K562 (cell line): ENCODE results near the gene SBF1. TPM values are rescaled to one million over a fixed set of nuclear protein-coding genes. Genes with fewer than 3 reads are reported as not detected.

Source experiments
- ATAC-seq: fragments of 200-7000 bp; cut with Tn5 transposase; 3 replicates; pipeline ENCODE4 v1.9.1; 2020; ENCODE audit warnings: moderate library complexity
- BruUV-seq: library from RNA; stranded (reverse); fragments of 400-500 nt; replicated peaks from 2 replicates; lab custom pipeline; 2021; lab: Mats Ljungman, UMichigan
- CTCF ChIA-PET: fragments of 300-600 bp; formaldehyde crosslinking; extraction: SDS; loops from one replicate; lab custom pipeline; 2021; ENCODE audit warnings: low intra/inter-chr PET ratio; lab: Yijun Ruan, JAX
- POLR2A ChIA-PET: fragments of 300-600, 350-650 bp; sonication (Branson Sonifier 250); formaldehyde crosslinking; extraction: SDS; loops from one replicate; lab custom pipeline; 2021; ENCODE audit warnings: antibody characterized with exemption, inconsistent platforms; lab: Yijun Ruan, JAX
- DNase-seq, 4 experiments: peaks; one replicate each; pipeline versions ENCODE4 v3.0.0 to v3.0.0-alpha.2; 2011 to 2018; ENCODE audit warnings: low spot score in 3 of 4, mixed read lengths in 3 of 4; ENCODE audit errors: extremely low read depth in 1 of 4
- FAIRE-seq: peaks from 2 replicates; lab custom pipeline; 2011; peaks lifted over from hg19 to GRCh38; lab: Jason Lieb, UNC
- H2AFZ ChIP-seq: 2 replicates; pipeline ENCODE4 v1.6.0; 2011; ENCODE audit warnings: low read depth, low read length, control low read depth, inconsistent platforms
- H3K27ac ChIP-seq: fragments of 200-600 bp; 3 replicates; pipeline ENCODE4 v1.8.0; 2011; ENCODE audit warnings: low read depth, mild to moderate bottlenecking, control low read depth, inconsistent platforms, low read length, moderate library complexity, mixed read lengths; ENCODE audit errors: extremely low read depth
- H3K27me3 ChIP-seq, 2 experiments: fragments of 300-600 bp in 1 of 2; 2 replicates in 1 of 2; 3 replicates in 1 of 2; pipeline versions ENCODE4 v1.6.0 to v1.8.0; 2011; ENCODE audit warnings: inconsistent platforms in 2 of 2, low read length in 2 of 2, mild to moderate bottlenecking in 1 of 2, mixed read lengths in 1 of 2, moderate library complexity in 1 of 2; ENCODE audit not compliant: control insufficient read depth in 2 of 2, insufficient read depth in 2 of 2
- H3K36me3 ChIP-seq: fragments of 300-600 bp; 3 replicates; pipeline ENCODE4 v1.8.0; 2011; ENCODE audit warnings: mild to moderate bottlenecking, low read length, inconsistent platforms; ENCODE audit not compliant: control insufficient read depth, insufficient read depth
- H3K4me1 ChIP-seq, 2 experiments: fragments of 200-600 bp in 1 of 2; replicated peaks in 1 of 2; 2 replicates in 1 of 2; 3 replicates in 1 of 2; pipeline versions ENCODE4 v1.5.1 to v1.8.0; 2011; ENCODE audit warnings: inconsistent platforms in 2 of 2, low read length in 2 of 2, mild to moderate bottlenecking in 1 of 2, mixed read lengths in 1 of 2, moderate library complexity in 1 of 2; ENCODE audit not compliant: control insufficient read depth in 2 of 2, insufficient read depth in 2 of 2
- H3K4me2 ChIP-seq: 2 replicates; pipeline ENCODE4 v1.6.1; 2011; ENCODE audit warnings: low read length, control low read depth, inconsistent platforms, mixed read lengths; ENCODE audit not compliant: insufficient read depth
- H3K4me3 ChIP-seq: fragments of 200-600 bp; sonication (generic), shearing (Covaris generic); 2 replicates; pipeline ENCODE4 v1.5.1; 2016; ENCODE audit warnings: control low read depth, inconsistent platforms
- H3K79me2 ChIP-seq: fragments of 200-600 bp; 3 replicates; pipeline ENCODE4 v1.8.0; 2011; ENCODE audit warnings: low read length, inconsistent platforms; ENCODE audit not compliant: control insufficient read depth, insufficient read depth
- H3K9ac ChIP-seq, 2 experiments: 2 replicates each; pipeline versions ENCODE4 v1.6.0 to v1.6.1; 2011; ENCODE audit warnings: low read depth in 2 of 2, low read length in 2 of 2, control low read depth in 1 of 2, inconsistent platforms in 1 of 2, mild to moderate bottlenecking in 1 of 2, mixed read lengths in 1 of 2; ENCODE audit not compliant: insufficient read depth in 1 of 2
- H3K9me1 ChIP-seq: one replicate; pipeline ENCODE4 v1.6.0; 2011; ENCODE audit warnings: inconsistent platforms, mild to moderate bottlenecking, low read length, moderate library complexity; ENCODE audit not compliant: control insufficient read depth, insufficient read depth
- H3K9me3 ChIP-seq: replicated peaks from 2 replicates; pipeline ENCODE4 v1.5.1; 2011; ENCODE audit warnings: low read depth, low read length, inconsistent platforms; ENCODE audit not compliant: control insufficient read depth, insufficient read depth
- H4K20me1 ChIP-seq: replicated peaks from 2 replicates; pipeline ENCODE4 v1.6.1; 2011; ENCODE audit warnings: low read length, inconsistent platforms, mixed read lengths; ENCODE audit not compliant: control insufficient read depth, insufficient read depth
- ATF2 ChIP-seq: sonication (generic); formaldehyde crosslinking; IDR thresholded peaks from 2 replicates; pipeline ENCODE4 v1.8.1; 2022; ENCODE audit warnings: missing genetic modification reagents
- HBP1 ChIP-seq: fragments of 450-650 bp; formaldehyde crosslinking; IDR thresholded peaks from 2 replicates; pipeline ENCODE4 v1.4.0; 2022; ENCODE audit warnings: missing genetic modification characterization
- NONO ChIP-seq, 2 experiments: fragments of 200-400 bp in 1 of 2; fragments of 450-650 bp in 1 of 2; formaldehyde crosslinking in 1 of 2; IDR thresholded peaks; 2 replicates each; pipeline ENCODE4 v1.6.1; 2017; ENCODE audit warnings: low read depth in 2 of 2, mild to moderate bottlenecking in 2 of 2, moderate library complexity in 2 of 2, low read length in 1 of 2
- RNF2 ChIP-seq: sonication (generic); IDR thresholded peaks from 2 replicates; pipeline ENCODE4 v1.6.1; 2016
- TAF7 ChIP-seq: fragments of 450-650 bp; IDR thresholded peaks from 2 replicates; pipeline ENCODE4 v1.6.1; 2016; ENCODE audit warnings: missing genetic modification characterization, missing compliant biosample characterization
- TSC22D4 ChIP-seq: fragments of 450-650 bp; IDR thresholded peaks from 2 replicates; pipeline ENCODE4 v1.6.1; 2016; ENCODE audit warnings: missing genetic modification characterization, missing biosample characterization, control low read depth
- ZSCAN29 ChIP-seq: fragments of 450-650 bp; IDR thresholded peaks from 2 replicates; pipeline ENCODE4 v1.6.1; 2017
- WGBS: fragments of 100-300 bp; shearing (Covaris generic); methylation state at CpG from one replicate; pipeline ENCODE4 v1.1.6; 2016; ENCODE audit warnings: low coverage, mixed read lengths; ENCODE audit not compliant: insufficient coverage; ENCODE audit errors: missing lambda C conversion rate; 5-methylcytosine and 5-hydroxymethylcytosine counted together
- in situ Hi-C: fragments of 300-500 bp; cut with MboI; formaldehyde crosslinking; loops from 4 replicates; pipeline ENCODE4 v1.15.0; 2018; ENCODE audit warnings: inconsistent platforms, mixed read lengths
- intact Hi-C: fragments of 100-400 bp; cut with micrococcal nuclease; formaldehyde crosslinking; loops from 2 replicates; pipeline ENCODE4 v1.14.2; 2022
- polyA plus RNA-seq, 8 experiments: library from polyadenylated mRNA; depleted of rRNA in 4 of 8; stranded (reverse) in 5 of 8; unstranded in 3 of 8; fragments of >200 nt; fragmentation: Nextera tagmentation in 2 of 8; fragmentation: Illumina TruSeq in 1 of 8; extraction: Ambion mirVana in 2 of 8; extraction: Trizol in 1 of 8; gene quantifications; 2 replicates each; pipeline versions ENCODE4 v1.2.1 to v1.2.3, GENCODE V29; 2011 to 2014; ENCODE audit warnings: inconsistent platforms in 1 of 8, missing spikeins in 1 of 8
- total RNA-seq, 7 experiments: library from RNA; depleted of rRNA in 6 of 7; stranded (reverse); fragments of >200 nt in 6 of 7; fragmentation: Illumina TruSeq in 2 of 7; extraction: Trizol in 2 of 7; gene quantifications; 2 replicates each; pipeline versions ENCODE4 v1.2.1 to v1.2.3, GENCODE V29; 2011 to 2021; ENCODE audit warnings: low replicate concordance in 1 of 7

SBF1 gene
- total and polyA plus RNA-seq, 9 of the 15 experiments (the other 6 are each of a cell fraction or from before 2014, with no cell fraction given) = 0.44 to 50.4 (median 11.4) TPM

GRCh38 chr22:50420015-50420414 is 54.8 kb downstream of the SBF1 start:
- no peaks in the 10 kb centered on the region for H3K27me3 ChIP-seq
- TF ChIP-seq NONO (IDR thresholded peaks at IDR 0.05; ENCODE audit: low read depth in 2 of 2, low read length in 1 of 2) (no peak), RNF2 (no peak), TAF7 (no peak), HBP1 (CRISPR knock-in tag) (no peak), ATF2 (CRISPR knock-in tag) (no peak), TSC22D4 (tag) (no peak), ZSCAN29 (no peak)
- H3K4me2 ChIP-seq = no peak overlapping the region
- FAIRE-seq = no peak
- no peaks in the 10 kb centered on the region; the same call in 1 of the 2 replicates for H4K20me1 ChIP-seq
- H2AFZ ChIP-seq = no peak overlapping the region
- ATAC-seq = no peak
- H3K9ac ChIP-seq = no peak overlapping the region; a peak in 1 of 4 replicates
- WGBS = 90% methylated on average over 7 of the region's 10 CpGs
- H3K9me3 ChIP-seq = no peaks in the 10 kb centered on the region
- H3K9me1 ChIP-seq = no peaks in the 10 kb centered on the region
- H3K4me1 ChIP-seq = peaks cover 0 to 6% of the 10 kb centered on the region in 2 experiments; a peak in 2 of 5 replicates
- no peak for DNase-seq
- H3K79me2 ChIP-seq = no peaks in the 10 kb centered on the region
- H3K27ac ChIP-seq = no peak overlapping the region
- CTCF ChIA-PET = no interaction called here
- POLR2A ChIA-PET = interaction anchor here (0.6 kb wide), 1 partner anchor 9 kb away, joined by 4 read pairs; no protein-coding TSS in a partner anchor
- H3K4me3 ChIP-seq = no peak overlapping the region
- intact Hi-C loops (no loop called here), in situ Hi-C loops (no loop called here)
- BruUV-seq = no TSS peak
- peaks cover 82% of the 10 kb centered on the region; the same call in 2 of the 3 replicates for H3K36me3 ChIP-seq
